ENCODE data around the gene PDE4B.
A peak's percentile ranks its signal among the peaks of the same experiment; 100 is the strongest.

- TF ChIP-seq CTCF (conservative IDR thresholded peaks at IDR 0.05; ENCODE audit: low read length) (peak; percentile 81), EZH2phosphoT487 (IDR thresholded peaks at IDR 0.05; ENCODE audit: borderline replicate concordance, low read depth, low read length) (no peak)
These were observed 610.5 kb downstream of the PDE4B start for GRCh38 chr1:66403007-66403731.
